DMS 273 (cell line): ENCODE data around the gene ATG13.

Experiments
- DNase-seq: peaks from one replicate; lab custom pipeline; 2025; ENCODE audit not compliant: unreplicated experiment; lab: John Stamatoyannopoulos, UW

The ATG13 gene

GRCh38 chr11:46674463-46675287 lies 57.3 kb downstream of the ATG13 start:
- DNase-seq = peak; percentile 26

GRCh38 chr11:46675288-46675851 lies 58.0 kb downstream of the ATG13 start:
- peak; percentile 21 for DNase-seq

DNA sequence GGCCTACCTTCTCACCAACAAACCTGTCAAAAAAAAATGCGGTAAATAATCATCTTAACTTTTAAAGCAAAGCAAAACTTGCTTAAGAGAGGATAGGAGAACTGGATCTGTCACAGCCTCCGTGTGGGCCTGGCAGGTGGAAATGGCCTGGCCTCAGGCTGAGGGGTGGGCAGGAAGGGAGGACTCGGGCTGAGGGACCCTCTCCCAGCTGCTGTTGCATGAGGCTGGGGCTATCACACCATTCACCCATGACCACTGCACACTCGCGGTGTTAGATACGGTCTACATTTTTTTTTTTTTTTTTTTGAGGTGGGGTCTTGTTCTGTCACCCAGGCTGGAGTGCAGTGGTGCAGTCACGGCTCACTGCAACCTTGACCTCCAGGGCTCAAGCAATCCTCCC lies 58.6 kb downstream of the ATG13 start:
- no peak for DNase-seq

- peak; percentile 19 for DNase-seq
Observed at GRCh38 chr11:46676436-46677158, 59.2 kb downstream of the ATG13 start.

DNA sequence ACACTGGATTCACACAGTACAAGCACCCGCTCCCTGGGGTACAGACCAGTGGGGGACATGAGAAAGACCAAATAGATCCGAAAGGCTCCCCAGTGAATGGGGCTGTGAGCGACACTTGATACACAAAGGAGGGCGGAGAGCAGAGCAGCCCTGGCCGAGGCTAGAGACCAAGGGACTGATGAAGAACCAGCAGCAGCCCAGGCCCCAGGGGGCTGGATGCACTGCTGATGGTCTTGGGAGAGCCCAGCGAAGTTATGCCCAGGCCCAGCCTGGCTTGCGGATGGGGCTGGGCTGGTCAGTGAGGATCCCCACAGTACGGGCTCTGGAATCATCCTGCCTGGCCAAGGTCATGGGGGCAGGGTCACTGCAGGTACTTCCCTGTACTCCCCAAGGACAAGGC lies 59.8 kb downstream of the ATG13 start:
- no peak for DNase-seq

DNA sequence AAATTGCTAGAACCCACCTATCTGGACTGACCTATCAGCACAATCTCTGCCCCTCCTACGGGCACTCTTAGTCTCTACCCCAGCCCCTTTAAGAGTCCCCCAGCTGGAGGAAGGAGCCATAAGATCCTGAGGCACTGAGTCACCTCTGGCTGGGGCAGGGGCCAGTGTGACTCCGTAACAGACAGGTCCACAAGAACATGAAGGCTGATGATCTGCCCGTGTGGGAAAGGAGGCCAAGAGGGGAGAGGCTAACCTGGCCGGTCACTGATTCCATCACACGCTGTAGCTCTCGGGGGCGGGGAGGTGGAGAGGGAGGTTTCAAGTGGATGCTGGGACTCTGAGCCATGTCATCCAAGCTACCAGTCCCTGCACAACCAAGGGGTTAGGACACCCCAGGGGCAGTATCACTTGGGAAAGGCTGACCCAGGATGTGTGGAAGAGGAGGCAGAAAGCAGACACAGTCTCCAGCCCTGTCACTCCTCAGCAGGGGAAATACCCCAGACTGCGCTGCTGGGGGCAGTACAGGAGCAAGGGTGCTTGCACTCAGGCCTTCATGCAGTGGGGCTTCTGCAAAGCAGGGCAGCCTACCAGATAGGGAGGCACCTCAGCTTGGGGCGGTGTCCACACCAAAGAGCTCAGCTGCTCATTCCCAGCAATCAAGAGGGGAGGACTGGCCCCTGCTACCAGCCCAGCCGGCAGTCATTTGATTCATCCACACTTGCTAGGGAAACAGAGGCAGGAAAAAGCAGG lies 60.8 kb downstream of the ATG13 start:
- DNase-seq = peak; percentile 41

GRCh38 chr11:46678741-46679130 lies 61.4 kb downstream of the ATG13 start:
- DNase-seq = no peak

DNA sequence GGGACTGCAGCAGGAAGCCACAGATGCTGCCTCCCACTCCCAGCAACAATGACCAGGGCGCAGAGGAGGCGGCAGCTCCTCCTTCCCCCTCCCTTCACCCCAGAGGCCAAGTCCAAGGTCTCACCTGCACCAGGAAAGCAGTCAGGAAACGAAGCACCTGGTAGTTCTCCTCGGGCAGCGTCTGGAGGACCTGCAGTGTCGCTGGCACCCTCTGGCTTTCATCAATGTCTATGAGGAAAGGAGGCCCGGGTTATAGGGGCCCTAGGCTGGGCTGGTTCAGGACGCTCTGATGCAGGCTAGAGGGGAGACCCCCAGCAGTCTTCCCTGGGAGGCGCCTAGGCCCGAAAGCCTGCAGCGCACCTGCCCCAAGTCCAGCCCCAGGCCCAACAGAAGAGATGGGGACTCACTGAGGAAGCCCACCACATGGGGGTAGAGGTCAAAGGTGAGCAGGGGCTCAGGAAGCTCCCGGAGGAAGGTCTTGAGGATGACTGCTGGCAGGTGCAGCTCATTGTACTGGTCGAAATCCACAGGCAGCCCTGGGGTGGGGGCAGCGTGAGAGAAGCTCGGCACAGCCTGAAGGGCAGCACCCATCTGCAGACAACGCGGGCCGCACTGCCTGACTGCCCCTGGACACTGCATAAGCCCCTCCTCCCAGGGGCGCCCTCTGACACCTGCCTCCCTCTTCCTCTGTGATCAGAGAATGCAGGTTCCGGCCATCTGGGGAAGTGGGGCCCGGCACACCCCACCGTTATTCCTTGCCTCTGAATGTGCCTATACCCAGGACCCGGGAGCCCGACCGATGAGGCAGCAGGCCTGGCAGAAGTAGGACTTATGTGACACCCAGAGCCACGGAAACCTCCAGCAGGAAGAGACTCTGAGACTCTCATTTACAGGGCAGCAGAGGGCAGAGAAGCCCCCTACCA lies 62.1 kb downstream of the ATG13 start:
- no peak for DNase-seq

GRCh38 chr11:46680164-46680760 lies 62.9 kb downstream of the ATG13 start:
- DNase-seq = no peak

GRCh38 chr11:46680815-46681214 lies 63.5 kb downstream of the ATG13 start:
- no peak for DNase-seq

- no peak for DNase-seq
Observed at GRCh38 chr11:46681814-46682213, 64.5 kb downstream of the ATG13 start.

DNA sequence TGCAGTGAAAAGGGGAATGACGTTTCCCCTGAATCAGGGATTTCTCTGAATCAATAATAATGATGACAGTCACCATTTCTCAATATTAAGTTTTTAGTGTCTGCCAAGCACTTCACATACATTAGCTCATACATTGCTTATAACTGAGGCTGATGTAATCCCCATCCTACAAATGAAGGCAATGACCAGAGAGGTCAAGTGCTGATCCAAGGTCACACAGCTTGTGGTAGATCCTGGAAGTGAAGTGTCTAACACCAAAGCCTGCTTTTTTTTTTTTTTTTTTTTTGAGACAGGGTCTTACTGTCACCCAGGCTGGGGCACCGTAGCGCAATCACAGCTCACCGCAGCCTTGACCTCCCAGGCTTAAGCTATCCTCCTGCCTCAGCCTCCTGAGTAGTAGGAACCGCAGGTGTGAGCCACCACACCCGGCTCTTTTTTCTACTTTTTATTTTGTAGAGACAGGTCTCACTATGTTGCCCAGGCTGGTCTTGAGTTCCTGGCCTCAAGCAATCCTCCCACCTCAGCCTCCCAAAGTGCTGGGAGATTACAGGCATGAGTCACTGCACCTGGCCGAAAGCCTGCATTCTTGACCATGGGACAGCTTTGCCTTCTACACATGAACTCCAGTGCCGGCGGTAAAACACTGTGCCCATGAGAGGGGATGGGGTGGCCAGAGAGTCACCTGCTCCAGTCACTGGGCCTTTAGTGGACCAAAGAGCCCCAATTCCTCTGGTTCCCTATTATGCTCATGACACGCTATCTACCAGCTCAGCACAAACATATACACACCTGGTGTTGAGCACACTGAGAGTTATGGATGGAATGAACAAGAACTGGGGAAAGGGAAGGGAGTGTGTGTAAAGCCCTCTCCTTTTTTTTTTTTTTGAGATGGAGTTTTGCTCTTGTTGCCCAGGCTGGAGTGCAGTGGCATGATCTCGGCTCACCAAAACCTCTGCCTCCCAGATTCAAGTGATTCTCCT lies 65.7 kb downstream of the ATG13 start:
- no peak for DNase-seq

- DNase-seq = no peak
Observed at GRCh38 chr11:46684367-46684766, 67.0 kb downstream of the ATG13 start.

- peak; percentile 74 for DNase-seq
Observed at GRCh38 chr11:46686886-46687795, 69.8 kb downstream of the ATG13 start.

DNA sequence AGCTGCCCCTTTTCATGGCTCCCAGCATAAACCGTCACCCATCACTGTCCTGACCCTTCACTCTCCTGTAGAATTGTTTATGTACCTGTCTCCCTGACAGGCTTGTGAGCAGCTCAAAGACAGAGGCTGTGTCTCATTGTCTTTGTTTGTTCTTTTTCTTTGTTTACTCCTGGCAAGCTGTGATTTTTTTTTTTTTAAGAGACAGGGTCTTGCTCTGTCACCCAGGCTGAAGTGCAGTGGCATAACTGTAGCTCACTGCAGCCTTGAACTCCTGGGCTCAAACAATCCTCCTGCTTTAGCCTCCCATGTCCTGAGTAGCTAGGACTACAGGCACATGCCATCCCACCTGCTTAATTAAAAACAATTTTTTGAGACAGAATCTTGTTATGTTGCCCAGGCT lies 73.3 kb downstream of the ATG13 start:
- DNase-seq = no peak

DNA sequence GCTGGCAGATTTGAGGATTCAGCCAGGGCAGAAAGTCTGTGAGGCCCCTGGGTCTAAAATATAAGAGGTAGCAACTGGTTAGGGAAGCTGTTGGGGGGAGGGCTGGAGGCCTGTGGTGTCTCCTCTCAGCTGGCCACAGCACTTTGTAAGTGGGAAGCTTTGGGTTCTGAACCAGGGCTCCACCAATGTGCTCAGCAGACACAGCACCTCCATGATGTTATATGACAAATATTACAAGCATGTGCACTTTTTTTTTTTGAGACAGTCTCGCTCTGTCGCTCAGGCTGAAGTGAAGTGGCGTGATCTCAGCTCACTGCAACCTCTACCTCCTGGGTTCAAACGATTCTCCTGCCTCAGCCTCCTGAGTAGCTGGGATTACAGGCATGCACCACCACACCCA lies 75.1 kb downstream of the ATG13 start:
- no peak for DNase-seq

DNA sequence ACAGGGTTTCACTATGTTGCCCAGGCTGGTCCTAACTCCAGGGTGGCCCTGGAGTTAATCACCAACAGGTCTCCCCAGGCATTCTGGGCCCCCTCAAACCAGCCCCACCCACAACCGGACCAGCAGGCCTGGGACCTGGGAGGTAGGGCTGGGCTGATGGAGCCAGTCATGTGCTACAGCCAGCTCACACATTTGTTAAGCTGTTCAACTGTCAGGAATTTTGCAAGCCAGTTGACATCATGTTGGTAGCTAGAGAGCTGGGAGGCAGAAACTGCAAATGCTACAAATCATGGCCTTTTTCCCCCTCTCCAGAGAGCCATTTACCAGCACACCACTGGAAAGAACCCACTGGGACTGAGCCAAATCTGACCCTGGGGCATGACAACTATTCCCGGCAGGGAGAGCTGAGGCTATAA lies 76.3 kb downstream of the ATG13 start:
- DNase-seq = no peak

DNA sequence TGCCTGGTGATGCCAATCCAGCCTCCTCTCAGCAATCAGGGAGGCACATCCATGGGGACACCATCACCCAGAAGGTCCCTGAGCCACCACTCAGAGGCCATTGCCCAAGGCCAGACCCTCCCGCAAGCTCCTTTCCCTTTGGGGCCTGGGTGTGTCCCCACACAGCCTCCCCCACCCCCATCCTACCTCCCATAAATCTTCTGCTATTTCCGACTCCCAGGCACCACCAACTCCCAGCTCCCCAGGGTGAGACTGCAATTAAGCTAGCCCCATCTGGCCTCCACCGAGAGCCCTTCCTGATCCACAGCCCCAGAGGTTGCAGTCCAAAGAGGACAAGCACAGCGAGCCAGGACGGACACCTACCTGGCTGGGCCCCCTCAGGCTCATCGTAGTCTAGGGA lies 76.7 kb downstream of the ATG13 start:
- peak; percentile 44 for DNase-seq
